Skeletal muscle tissue (tissue), 4 donors: ENCODE measurements around the gene LACRT. TPM values are rescaled to one million over a fixed set of nuclear protein-coding genes. Genes with fewer than 3 reads are reported as not detected.
A peak's percentile ranks its signal among the peaks of the same experiment; 100 is the strongest.

Source experiments
- H3K27ac ChIP-seq: one replicate; pipeline ENCODE4 v1.7.0; 2013; ENCODE audit warnings: mild to moderate bottlenecking, low read depth, low read length, inconsistent platforms
- H3K27me3 ChIP-seq, 3 donors: one replicate each; pipeline ENCODE4 v1.7.0; 2013; ENCODE audit warnings: low read length in 3 of 3; ENCODE audit not compliant: control insufficient read depth in 3 of 3, insufficient read depth in 3 of 3
- H3K36me3 ChIP-seq, 3 donors: one replicate each; pipeline ENCODE4 v1.7.0; 2013; ENCODE audit warnings: low read length in 3 of 3; ENCODE audit not compliant: control insufficient read depth in 3 of 3, insufficient read depth in 3 of 3
- H3K4me1 ChIP-seq, 3 donors: one replicate each; pipeline ENCODE4 v1.7.0; 2013; ENCODE audit warnings: low read length in 3 of 3, mild to moderate bottlenecking in 3 of 3; ENCODE audit not compliant: control insufficient read depth in 3 of 3, insufficient read depth in 3 of 3
- H3K4me3 ChIP-seq, 3 donors: one replicate each; pipeline ENCODE4 v1.7.0; 2013; ENCODE audit warnings: low read length in 3 of 3
- H3K9ac ChIP-seq, 3 donors: one replicate each; pipeline ENCODE4 v1.7.0; 2013; ENCODE audit warnings: low read length in 3 of 3, mild to moderate bottlenecking in 3 of 3, moderate library complexity in 2 of 3, low read depth in 1 of 3
- H3K9me3 ChIP-seq, 3 donors: one replicate each; pipeline ENCODE4 v1.7.0; 2013; ENCODE audit warnings: low read length in 3 of 3; ENCODE audit not compliant: control insufficient read depth in 3 of 3
- total RNA-seq: library from RNA; depleted of rRNA; stranded (reverse); fragments of >200 nt; gene quantifications from one replicate; pipeline ENCODE4 v1.2.3, GENCODE V29; 2014
- donor health status: Osteomylitis.

Gene LACRT
- total RNA-seq, 1 donor from 2014 or later: not detected

GRCh38 chr12:54592316-54592715 is 42.4 kb downstream of the LACRT start:
- Histone ChIP-seq H3K27ac (no peak overlapping the region), H3K4me1 (peaks cover 17 to 40% (median 21%) of the 10 kb centered on the region in 3 donors), H3K9ac (no peak overlapping the region), H3K27me3 (peaks cover 0 to 6% (median 3%) of the 10 kb centered on the region in 3 donors), H3K4me3 (no peak overlapping the region), H3K9me3 (no peaks in the 10 kb centered on the region), H3K36me3 (no peaks in the 10 kb centered on the region)

DNA sequence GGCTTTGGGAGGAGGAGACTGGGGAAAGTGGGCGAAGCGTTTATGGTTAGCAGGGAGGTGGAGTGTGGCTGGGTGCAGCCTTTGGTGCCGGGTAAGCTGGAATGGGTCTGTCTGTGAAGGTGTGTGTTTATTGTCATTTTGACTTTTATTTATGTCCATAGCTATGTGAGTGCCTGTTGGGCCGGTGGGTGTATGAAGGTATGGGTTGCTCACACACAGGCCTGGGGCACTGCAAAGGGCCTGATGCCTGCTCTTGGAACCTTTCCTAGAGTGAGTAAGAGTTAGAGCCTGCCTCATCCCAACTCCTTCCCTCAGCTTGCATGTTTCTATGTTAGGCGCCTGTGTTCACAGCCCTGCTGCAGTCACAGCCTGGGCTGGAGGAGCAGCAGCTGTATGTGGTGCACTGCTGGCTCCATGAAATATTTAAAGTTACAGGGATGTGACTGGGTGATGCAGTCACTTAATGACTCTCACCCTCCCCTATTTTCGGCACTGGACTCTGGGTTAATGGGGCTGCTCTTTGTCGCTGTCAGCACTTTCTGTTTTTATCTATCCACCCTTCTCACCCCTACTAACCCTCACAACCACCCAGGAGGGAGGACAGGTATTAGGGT is 43.6 kb downstream of the LACRT start:
- H3K36me3 ChIP-seq: no peaks in the 10 kb centered on the region
- H3K4me3 ChIP-seq: no peak overlapping the region
- peaks cover 25 to 53% (median 33%) of the 10 kb centered on the region in 3 donors for H3K4me1 ChIP-seq
- peaks cover 0 to 6% (median 3%) of the 10 kb centered on the region in 3 donors for H3K27me3 ChIP-seq
- peak overlapping the region; percentile 48 for H3K27ac ChIP-seq
- no peaks in the 10 kb centered on the region for H3K9me3 ChIP-seq
- peak overlapping the region in 1 of 3 donors; percentile 40 for H3K9ac ChIP-seq

GRCh38 chr12:54589964-54590363 is 44.7 kb downstream of the LACRT start:
- Histone ChIP-seq H3K4me3 (no peak overlapping the region), H3K4me1 (peaks cover 25 to 64% (median 36%) of the 10 kb centered on the region in 3 donors), H3K36me3 (no peaks in the 10 kb centered on the region), H3K9me3 (no peaks in the 10 kb centered on the region), H3K27me3 (peaks cover 0 to 6% (median 3%) of the 10 kb centered on the region in 3 donors), H3K9ac (peak overlapping the region in 1 of 3 donors; percentile 12), H3K27ac (peak overlapping the region; percentile 48)

DNA sequence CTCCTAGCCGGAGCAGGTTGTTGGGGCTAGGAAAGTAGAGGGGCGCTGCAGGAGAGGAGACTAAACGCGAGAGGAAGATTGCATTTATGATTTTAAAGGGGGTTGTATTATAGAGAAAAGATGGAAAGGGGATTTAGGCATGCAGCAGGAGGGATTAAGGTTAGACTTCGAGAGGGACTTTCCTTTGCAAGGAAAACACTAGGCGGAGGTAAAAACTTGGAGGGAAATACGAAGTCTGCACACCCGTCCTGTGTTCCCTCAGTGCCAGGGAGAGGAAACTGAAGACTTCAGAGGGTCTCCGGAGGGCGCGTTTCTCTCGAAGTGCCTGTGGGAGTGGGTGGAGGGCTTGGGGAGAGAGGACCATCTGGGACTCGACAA is 45.8 kb downstream of the LACRT start:
- Histone ChIP-seq H3K27ac (peak overlapping the region; percentile 48), H3K9me3 (no peaks in the 10 kb centered on the region), H3K27me3 (peaks cover 0 to 6% (median 3%) of the 10 kb centered on the region in 3 donors), H3K36me3 (peaks cover 0 to 3% (median 0%) of the 10 kb centered on the region in 3 donors), H3K4me3 (peak overlapping the region; percentile 52 to 80 (median 55)), H3K9ac (peak overlapping the region; percentile 39 to 66 (median 66)), H3K4me1 (peaks cover 25 to 68% (median 36%) of the 10 kb centered on the region in 3 donors)

DNA sequence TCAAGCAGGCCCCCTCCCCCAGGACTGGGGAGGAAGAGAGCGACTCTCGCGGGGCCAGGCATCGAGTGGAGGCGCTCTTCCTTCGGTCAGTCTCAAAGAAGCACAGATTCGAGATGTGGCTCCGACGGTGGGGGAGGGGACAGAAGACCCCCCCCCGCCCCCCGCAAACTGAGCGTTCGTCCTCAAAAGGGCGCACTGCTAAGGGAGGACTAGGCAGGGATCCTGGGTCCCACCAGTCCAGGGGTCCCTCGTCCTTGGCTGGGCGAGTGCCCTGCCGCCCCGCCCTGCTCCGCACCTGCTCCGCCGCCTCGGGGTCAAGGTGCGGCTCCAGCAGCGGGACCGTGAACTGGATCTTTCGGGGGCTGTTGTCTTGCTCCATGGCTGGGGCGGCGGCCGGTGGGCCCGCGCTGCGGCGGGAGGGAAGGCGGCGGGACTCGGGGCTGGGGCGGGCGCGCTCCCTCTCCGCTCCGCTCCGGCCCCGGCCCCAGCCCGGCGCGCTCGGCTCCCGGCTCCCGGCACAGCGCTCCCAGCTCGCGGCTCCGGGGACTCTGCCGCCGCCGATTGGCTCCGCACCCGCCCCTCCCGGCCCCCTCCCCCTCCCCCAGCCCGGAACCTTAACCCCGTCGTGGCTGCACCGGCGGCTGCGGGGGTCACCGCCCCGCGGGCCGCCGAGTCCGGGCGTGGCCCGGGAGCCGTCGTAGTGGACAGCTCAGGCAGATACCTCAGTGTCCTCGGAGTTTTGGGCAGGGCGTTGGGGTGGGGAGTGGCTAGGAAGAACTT is 46.4 kb downstream of the LACRT start, which contains the start of gene PPP1R1A:
TSS of gene PPP1R1A (minus strand) at position 550 of the 780 bp plus-strand sequence. CDS start at position 379, 171 bp downstream.
- H3K9me3 ChIP-seq: no peaks in the 10 kb centered on the region
- peak within 1 kb of the TSS; percentile 85 to 90 (median 90) for H3K9ac ChIP-seq
- H3K27me3 ChIP-seq: peaks cover 0 to 6% (median 3%) of the 10 kb centered on the region in 3 donors
- H3K36me3 ChIP-seq: peaks cover 0 to 9% (median 3%) of the 10 kb centered on the region in 3 donors
- H3K4me3 ChIP-seq: peak within 1 kb of the TSS; percentile 80 to 86 (median 85)
- peak within 1 kb of the TSS; percentile 88 for H3K27ac ChIP-seq
- peaks cover 25 to 68% (median 36%) of the 10 kb centered on the region in 3 donors for H3K4me1 ChIP-seq

GRCh38 chr12:54587315-54587873 is 47.3 kb downstream of the LACRT start:
- Histone ChIP-seq H3K27me3 (peaks cover 0 to 6% (median 3%) of the 10 kb centered on the region in 3 donors), H3K4me1 (peaks cover 25 to 68% (median 36%) of the 10 kb centered on the region in 3 donors), H3K36me3 (peaks cover 4 to 17% (median 7%) of the 10 kb centered on the region in 3 donors), H3K27ac (peak overlapping the region; percentile 88), H3K4me3 (peak overlapping the region; percentile 79 to 86 (median 85)), H3K9ac (peak overlapping the region; percentile 85 to 90 (median 90)), H3K9me3 (no peaks in the 10 kb centered on the region)

DNA sequence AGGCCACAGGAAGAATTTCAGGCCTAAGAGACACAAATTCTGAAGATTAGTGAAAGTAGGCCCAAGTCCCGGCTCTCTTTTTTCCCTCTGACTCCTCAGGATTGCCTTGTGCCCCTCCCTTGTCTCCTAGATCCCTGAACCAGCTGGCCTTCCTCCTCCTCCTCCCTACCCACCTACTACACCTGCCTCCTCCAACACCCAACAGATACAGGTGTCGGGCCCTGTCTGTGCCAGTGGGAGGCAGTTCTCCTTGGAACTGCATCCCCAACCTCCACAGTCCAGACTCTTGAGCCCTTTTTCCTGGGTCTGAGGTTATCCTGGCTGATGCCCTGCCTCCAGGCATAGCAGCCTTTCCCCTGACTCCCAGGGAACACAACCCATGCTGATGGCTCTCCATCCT is 48.1 kb downstream of the LACRT start:
- Histone ChIP-seq H3K4me3 (peak overlapping the region; percentile 79 to 86 (median 85)), H3K36me3 (peaks cover 7 to 24% (median 8%) of the 10 kb centered on the region in 3 donors), H3K27ac (peak overlapping the region; percentile 88), H3K9me3 (no peaks in the 10 kb centered on the region), H3K4me1 (peaks cover 25 to 67% (median 36%) of the 10 kb centered on the region in 3 donors), H3K27me3 (peaks cover 0 to 6% (median 3%) of the 10 kb centered on the region in 3 donors), H3K9ac (peak overlapping the region; percentile 85 to 90 (median 90))

DNA sequence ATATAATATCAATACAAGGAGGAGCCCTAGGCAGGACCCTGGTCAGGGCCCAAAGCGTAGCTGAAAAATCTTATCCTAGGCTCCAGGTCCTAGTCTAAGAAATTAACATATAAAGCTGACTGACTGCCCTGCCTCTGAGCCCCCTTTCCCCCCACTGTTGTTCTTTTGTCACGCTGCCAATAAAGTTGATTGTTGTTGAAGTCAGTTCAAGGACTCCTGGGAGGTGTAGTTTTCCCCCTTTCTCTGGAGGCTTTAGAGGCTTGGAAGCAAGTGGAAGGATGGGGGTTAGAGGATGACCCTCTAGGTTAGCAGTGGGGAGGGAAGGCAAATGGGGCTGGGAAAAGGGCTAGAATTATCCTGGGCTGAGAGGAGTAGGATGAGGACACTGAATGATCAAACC is 49.5 kb downstream of the LACRT start:
- Histone ChIP-seq H3K4me1 (peaks cover 22 to 54% (median 27%) of the 10 kb centered on the region in 3 donors), H3K27me3 (peaks cover 0 to 6% (median 3%) of the 10 kb centered on the region in 3 donors), H3K27ac (no peak overlapping the region), H3K36me3 (peaks cover 9 to 28% (median 10%) of the 10 kb centered on the region in 3 donors), H3K4me3 (no peak overlapping the region), H3K9ac (no peak overlapping the region), H3K9me3 (no peaks in the 10 kb centered on the region)

- H3K36me3 ChIP-seq: peaks cover 10 to 28% (median 11%) of the 10 kb centered on the region in 3 donors
- no peak overlapping the region for H3K27ac ChIP-seq
- no peak overlapping the region for H3K9ac ChIP-seq
- H3K9me3 ChIP-seq: no peaks in the 10 kb centered on the region
- H3K4me1 ChIP-seq: peaks cover 19 to 47% (median 28%) of the 10 kb centered on the region in 3 donors
- H3K4me3 ChIP-seq: no peak overlapping the region
- H3K27me3 ChIP-seq: peaks cover 0 to 6% (median 3%) of the 10 kb centered on the region in 3 donors
These were observed 50.6 kb downstream of the LACRT start for GRCh38 chr12:54584128-54584527.
